ENCODE measurements around the gene PIK3C2G. TPM values are rescaled to one million over a fixed set of nuclear protein-coding genes. Genes with fewer than 3 reads are reported as not detected.

Gene PIK3C2G
- total RNA-seq, 1 donor from 2014 or later = 0.51 TPM

DNA sequence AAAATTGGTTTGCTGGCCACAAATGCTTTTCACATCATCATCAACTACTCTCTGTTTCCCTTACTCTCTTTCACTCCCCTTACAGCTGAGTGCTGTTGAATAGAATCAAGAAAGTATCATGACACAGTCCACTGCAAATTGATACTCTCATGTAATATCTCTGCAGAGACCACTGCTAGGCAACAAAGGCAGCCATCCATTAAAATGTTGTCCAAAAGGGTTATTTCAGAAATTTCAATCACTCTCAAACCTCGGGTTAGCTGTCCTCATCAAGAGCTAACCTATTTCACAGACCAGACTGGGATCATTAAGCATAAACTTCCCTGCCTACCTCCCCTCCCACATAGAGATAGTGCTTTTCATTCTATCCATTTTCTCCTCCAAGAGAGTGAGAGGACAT, 289.8 kb downstream of the PIK3C2G start:
- DNase-seq (ENCODE audit: low read depth in 2 of 2) = no peak

DNA sequence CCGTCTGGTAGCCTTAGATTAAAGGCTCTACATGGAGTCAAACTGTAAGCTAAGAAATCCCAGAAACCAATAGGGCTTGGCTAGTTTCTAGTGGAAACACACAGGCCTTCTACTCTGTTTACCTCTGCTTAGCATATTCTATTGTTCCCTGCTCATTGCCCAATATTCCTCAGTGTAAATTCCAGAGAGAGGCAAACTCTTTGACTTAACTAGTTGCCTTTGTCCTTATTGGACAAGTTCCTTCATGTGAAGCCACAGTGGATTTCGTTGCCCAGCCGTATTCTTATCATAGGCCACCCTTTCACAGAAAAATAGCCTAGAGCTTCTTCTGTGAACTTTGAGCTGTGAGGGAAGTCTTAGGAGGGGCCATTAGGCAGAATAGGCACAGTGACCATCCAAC, 290.4 kb downstream of the PIK3C2G start:
- no peak for DNase-seq (ENCODE audit: low read depth in 2 of 2)

DNA sequence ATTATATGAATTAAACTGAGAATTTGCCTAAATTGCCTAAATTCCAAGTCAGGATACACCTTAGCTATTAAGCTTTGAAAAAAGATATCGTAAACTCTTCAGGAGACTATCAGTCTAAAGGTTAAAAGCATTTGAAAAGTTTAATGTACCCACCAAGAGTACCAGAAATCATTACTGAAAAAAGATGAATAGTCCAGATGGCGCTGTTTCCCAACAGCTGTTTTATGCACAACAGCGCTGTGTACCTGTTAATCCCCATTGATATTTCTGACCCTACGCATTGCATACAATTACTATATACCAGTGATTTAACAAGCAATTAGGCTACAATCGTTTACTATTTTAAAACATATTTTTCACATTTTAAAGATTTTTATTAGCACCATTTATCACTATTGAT, 291.5 kb downstream of the PIK3C2G start:
- no peak for DNase-seq (ENCODE audit: low read depth in 2 of 2)

DNA sequence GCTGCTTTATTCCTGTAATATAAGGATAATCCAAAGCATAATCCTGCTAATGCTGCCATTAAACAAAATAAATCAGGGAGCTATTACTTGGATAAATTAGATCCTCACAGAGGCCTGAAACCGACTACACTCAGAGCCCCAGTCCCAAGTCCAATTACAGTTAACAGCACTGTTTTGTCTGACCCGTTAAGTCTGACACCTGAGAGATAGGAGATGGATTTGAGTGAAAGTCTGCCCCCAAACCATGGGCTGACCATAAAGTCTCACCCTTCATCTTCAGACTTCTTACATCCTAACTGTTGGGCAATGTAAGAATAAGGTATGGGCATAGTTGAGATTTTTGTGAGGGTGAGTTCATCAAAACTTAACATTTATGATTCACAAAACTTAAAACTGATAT, 294.8 kb downstream of the PIK3C2G start:
- no peak for DNase-seq (ENCODE audit: low read depth in 2 of 2)

DNA sequence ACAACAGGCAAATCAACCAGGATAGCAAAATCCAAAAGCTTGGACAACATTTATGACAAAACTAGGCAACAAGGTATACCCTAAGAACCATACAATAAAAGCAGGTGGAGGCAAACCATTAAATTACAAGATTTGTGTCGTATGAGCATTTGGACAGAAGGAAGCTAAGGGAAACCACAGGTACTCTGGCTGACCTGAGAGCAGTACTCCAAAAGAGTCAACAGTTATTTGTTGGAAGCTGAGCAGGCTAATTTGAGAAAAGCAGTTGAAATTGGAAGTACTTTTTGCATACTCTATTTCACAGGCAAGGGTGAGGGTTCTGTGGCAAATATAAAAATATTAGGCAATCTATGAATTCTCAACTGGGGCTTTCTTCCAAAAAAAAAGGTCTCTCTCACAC, 297.9 kb downstream of the PIK3C2G start:
- no peak for DNase-seq (ENCODE audit: low read depth in 2 of 2)

DNA sequence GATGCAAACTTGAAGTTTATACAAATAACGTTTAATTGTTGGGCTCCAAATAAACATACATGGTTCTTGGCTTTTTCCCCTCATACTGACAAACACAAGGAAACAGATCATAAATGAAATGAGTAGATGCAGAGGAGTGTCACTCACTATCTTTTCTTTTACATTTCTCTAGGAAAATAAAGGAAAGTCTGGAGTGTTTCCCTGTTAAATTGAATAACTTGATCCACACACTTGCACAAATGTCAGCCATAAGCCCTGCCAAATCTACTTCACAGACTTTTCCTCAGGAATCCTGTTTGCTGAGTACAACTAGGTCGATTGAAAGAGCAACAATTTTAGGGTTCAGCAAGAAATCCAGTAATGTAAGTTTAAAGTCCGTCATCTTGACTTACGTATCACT, 301.2 kb downstream of the PIK3C2G start:
- DNase-seq (ENCODE audit: low read depth in 2 of 2) = no peak

DNA sequence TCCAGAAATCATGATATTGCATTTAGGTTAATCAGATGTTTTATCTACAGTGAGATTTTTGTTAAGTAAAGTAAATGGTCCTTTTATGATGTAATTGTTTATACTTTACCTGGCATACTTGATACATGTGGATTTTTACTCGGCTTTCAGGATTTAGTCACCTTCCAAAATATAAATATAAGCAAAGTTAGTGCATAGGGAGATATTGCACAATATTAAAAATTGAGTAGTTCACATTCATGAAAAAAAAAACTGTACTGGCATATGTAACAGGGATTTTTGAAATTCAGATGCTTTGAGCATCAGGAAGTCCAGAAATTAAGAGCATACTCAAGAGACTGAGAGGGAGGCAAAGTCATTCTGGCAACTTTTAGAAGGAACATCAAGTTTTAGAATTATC, 303.0 kb downstream of the PIK3C2G start:
- DNase-seq (ENCODE audit: low read depth in 2 of 2) = no peak

DNA sequence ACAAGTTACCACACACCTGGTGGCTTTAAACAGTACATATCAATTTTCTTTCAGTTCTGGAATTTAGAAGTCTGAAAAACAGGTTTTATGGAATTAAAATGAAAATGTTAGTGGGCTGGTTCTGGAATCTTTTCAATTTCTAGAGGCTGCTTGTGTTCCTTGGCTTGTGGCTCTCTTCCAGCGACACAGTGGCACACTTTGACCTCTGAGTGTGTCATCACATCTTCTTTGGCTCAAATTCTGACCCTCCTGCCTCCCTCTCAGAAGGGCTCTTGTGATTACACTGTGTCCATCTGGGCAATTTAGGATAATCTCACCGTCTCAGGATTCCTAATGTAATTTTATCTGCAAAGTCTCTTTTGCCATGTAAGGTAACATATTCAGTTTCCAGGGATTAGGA, 306.5 kb downstream of the PIK3C2G start:
- no peak for DNase-seq (ENCODE audit: low read depth in 2 of 2)

DNA sequence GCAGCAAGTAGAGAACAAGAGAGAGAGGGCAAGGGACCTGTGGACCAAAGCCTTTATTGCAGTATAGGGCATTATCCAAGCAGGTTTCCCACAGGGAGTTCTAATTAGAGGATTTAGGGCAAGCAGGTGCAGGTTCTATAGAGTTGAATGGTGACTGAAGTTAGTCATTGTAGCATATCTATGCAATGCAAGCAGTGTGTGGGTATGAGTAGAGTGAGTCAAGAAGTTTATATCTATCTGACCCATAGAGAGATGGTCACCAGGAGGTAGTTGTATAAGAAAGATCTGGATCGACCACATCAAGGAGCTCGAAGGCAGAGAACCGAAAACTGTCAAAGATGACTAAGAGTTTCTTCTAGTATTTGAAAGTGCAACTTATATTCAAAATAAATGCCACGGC, 309.2 kb downstream of the PIK3C2G start:
- no peak for DNase-seq (ENCODE audit: low read depth in 2 of 2)

DNA sequence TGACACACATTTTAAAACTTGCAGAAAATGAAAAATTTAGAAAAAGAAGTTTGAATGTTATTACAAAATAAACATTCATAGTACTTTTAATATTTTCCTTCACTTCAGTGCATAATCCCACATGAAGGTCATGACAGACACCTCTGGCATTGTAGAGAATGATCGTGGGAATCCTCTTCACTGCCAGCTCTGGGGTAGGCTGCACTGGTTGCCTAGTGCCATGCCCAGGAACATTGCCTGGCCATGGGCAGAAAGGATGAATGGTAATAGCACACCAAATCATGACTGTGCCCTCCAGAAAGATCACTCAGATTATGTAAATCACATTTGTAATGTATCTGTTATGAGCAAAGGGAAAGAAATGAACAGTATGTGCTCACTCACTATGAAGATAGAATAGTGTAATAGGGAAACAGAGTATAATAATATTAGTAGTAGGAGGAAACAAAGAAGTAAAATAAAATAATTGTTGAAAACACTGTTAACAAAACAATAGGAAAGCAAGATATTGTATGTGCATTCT, 314.8 kb downstream of the PIK3C2G start:
- no peak for DNase-seq (ENCODE audit: low read depth in 2 of 2)

DNA sequence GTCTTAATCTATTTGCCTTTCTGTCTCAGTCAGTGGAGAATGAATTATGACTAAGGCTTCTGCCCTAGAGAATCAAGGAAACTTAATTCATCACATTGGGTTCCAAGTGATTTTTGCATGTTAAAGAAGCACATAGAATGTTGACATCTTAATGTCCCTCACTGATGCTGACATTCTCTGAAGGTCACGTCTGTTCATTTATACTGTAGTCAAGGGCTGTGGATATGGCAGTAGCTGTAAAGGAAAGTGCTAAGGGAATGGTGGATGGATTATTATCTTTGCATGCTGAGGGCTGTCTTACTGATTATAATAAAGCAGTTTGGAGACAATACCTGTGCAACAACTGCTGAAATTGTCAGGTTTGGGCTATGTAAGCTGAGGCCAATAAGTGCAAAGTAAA, 315.3 kb downstream of the PIK3C2G start:
- DNase-seq (ENCODE audit: low read depth in 2 of 2) = no peak

DNA sequence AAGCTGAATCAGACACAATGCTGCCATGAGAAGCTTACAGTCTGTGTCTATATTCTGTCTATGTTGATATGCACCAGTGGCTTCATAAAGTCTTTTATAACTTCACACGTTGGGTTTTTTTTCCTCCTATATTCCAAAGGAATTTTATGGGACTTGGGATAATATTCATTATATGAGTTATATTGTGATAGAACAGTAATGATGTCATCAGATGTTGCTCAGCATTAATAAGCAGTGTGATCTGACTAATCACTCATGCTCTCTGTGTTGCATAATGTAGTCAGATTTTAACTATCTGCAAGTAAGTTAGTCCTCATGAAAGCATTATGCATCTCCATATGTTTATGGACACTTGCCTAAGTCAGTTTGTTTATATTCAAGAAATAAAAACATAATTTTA, 316.9 kb downstream of the PIK3C2G start:
- DNase-seq (ENCODE audit: low read depth in 2 of 2) = no peak

DNA sequence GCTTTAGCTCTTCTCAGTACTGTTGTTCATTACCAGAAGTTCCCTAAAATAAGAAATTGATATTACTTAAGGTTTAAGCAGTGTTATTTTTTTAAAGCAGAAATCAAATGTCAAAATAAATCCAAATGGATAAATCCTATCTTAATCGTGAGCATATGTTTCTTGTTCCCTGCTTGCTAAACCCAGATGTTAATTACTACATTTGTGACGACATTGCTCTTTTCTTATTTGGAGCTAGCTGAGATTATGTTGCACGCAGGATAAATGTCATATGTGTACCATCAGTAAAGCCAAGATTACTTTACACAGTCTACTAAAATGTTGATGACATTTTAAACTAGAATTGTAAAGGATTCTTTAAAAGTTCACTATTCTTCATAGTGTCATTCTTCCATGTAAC, 319.0 kb downstream of the PIK3C2G start:
- no peak for DNase-seq (ENCODE audit: low read depth in 2 of 2)

DNA sequence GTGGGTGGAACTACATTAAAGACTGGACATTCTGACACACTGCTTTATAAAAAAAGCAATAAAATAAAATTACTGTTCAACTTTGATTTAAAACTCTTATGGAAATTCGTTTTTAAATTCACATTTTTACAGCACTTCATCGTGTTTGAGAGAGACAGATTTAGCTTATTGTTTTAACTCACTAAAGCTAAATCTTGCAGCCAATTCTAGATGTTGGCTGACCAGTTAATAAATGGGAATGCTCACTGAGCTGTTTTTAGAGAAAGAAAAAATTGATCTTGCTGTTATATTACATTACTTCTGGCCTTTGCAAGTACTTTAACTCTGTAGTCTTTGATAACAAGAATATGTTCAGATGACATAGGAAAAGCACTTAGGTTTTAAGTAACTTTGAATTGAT, 319.4 kb downstream of the PIK3C2G start:
- DNase-seq (ENCODE audit: low read depth in 2 of 2) = no peak

DNA sequence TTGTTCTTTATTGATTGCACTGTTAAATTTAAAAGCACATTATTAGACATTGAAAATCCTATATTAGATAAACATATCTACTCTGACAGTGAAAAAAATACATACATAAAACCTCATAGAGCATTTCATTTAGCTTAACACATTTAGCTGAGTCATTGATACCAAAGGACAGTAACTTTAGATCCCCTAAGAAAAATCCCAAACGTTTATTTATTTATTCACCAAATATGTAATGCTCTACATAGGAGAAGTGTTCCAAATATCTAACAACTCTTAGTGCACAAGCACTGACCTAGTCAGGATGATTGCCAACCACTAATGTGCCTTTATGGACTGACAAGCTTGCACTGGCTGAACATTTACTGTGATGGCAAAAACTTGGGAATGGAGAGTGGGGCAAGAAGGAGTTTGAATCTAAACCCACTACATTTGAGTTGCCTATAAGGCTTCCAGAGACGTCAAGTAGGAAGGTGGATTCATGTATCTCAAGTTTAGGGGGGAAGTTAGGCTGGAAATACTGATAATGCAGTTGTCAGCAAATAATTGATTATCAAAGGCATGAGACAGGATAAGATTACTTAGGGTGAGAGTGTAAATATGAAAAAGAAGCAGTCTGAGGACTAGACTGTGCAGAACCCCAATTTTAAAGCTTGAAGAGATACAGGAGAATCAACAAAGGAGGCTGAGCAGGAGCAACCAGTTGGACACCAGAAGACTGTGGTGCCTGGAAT, 320.1 kb downstream of the PIK3C2G start:
- DNase-seq (ENCODE audit: low read depth in 2 of 2) = no peak

DNA sequence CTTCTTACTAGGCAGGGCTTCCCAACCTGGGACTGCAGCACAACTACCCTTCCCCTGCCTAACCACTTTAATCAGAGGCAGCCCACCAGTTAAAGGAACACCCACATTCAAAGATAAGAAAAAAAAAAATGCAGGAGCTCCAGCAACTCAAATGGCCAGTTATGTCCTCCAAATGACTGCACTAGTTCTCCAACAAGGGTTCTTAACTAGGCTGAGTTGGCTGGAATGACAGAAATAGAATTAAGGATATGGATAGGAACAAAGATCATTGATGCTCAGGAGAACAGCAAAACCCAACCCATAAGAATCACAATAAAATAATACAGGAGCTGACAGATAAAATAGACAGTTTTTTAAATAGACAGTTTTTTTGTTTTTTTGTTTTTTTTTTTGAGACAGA, 322.3 kb downstream of the PIK3C2G start:
- no peak for DNase-seq (ENCODE audit: low read depth in 2 of 2)

DNA sequence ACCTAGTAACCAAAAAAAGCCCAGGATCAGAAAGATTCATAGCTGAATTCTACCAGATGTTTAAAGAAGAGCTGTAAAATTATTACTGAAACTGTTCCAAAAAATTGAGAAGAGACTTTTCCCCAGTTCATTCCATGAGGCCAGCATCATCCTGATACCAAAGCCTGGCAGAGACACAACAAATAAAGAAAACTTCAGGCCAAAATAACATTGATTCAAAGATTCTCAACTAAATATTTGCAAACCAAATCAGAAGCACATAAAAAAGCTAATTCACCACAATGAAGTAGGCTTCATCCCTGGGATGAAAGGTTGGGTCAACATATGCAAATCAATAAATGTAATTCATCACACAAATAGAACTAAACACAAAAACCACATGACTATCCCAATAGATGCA, 325.3 kb downstream of the PIK3C2G start:
- DNase-seq (ENCODE audit: low read depth in 2 of 2) = no peak

DNA sequence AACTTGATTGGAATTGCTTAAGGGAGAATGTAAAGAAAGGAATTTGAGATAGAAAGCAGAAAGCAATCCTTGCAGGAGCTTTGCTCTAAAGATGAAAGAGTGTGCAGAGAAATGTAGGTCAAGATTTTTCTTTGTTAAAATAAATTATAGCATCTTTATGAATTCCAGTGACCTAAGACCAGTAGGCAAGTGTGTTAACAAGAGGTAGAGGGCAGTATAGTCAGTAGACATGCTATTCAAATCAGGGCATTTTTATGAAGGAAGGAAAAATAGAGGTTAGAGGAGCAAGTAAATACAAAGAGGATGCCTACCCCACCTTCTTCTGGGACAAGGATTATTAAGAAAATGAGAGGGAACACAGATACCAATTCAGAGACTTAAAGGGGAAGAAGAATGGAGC, 328.0 kb downstream of the PIK3C2G start:
- no peak for DNase-seq (ENCODE audit: low read depth in 2 of 2)

DNA sequence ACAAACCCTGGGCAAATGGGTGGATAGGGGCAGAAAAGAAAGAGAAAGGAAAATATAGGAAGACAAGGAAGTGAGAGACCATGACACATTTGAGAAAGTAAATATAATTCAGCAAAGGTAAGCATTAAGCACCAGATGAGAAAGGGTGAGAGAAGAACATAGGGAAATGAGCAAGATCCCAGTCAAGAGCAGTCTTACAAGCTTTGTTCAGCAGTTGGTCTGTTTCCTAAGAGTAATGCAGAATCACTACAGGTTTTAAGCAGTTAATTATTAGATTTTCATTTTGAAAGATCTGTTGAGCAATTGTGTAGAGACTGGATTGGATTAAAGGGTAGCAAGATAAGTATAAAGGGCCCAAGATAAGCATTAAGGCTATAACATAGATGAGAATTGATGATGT, 330.2 kb downstream of the PIK3C2G start:
- DNase-seq (ENCODE audit: low read depth in 2 of 2) = no peak

DNA sequence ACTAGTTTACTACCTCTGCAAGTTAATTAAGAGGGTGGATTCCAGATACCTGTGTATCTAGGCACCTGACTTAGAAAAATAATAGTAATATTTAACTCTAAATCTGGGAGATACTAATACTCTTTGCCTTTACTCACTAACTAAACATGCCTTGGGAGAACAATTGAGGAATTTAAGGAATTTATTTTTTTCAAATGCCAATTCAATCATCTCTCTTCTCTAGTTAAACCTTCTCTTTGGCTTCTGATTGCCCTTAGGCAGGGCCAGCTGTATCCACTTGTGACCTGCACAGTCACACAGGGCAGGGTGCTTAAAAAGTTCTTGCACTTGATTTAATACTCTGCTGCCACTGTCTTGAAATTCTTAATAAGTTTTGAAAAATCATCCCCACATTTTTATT, 334.1 kb downstream of the PIK3C2G start:
- no peak for DNase-seq (ENCODE audit: low read depth in 2 of 2)

DNA sequence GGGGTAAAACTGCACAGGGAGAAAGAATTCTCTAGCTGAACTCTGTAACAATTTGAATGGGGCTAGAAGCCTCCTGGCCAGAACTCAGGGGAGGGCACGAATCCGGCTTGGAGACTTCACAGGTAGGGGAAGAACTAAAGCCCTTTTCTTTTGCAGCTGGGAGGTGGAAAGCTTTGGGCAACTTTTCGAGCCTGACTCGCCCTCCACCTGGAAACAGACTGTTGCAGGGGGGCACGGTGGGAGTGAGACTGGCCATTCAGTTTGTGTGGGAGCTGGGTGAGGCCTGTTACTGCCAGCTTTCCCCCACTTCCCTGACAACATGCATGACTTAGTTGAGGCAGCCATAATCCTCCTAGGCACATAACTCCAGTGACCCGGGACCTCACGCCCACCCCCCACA, 340.6 kb downstream of the PIK3C2G start:
- no peak for DNase-seq (ENCODE audit: low read depth in 2 of 2)

DNA sequence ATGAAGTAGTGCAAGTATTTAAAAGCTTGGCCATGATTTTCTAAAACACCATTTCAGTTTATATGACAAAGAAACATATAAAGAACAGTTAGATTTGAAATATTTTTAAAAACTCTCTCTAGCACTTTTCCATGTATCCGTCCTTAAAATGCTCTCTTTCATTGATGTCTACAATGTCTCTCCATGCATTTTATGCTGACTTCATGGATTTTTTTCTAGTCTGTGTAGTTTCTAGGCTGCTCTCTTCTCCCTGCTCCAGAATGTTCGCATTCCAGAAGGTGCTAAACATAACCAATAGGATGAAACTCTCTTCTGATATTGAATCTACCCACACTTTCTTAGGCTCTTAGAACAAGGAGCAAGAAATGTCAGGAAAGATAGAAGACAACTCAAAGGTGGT, 351.7 kb downstream of the PIK3C2G start:
- no peak for DNase-seq (ENCODE audit: low read depth in 2 of 2)

DNA sequence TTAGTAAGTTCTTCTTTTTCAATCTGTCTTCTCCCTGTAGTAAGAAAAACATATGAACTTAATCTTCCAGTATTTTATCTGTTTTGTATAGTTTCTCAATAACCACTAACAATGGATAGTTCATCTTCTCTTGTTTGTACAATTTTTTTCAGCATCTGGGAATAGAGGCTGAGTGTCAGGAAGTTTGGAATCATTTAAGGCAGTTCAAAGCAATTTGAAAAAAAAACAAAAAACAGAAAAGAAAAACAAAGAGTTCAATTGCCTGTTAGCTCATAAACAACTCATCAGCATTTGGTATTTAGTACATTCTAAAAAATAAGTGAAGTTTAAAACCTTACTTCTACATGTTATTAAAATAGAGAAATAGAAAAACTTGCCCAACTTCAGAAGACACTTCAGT, 359.7 kb downstream of the PIK3C2G start:
- DNase-seq (ENCODE audit: low read depth in 2 of 2) = no peak

DNA sequence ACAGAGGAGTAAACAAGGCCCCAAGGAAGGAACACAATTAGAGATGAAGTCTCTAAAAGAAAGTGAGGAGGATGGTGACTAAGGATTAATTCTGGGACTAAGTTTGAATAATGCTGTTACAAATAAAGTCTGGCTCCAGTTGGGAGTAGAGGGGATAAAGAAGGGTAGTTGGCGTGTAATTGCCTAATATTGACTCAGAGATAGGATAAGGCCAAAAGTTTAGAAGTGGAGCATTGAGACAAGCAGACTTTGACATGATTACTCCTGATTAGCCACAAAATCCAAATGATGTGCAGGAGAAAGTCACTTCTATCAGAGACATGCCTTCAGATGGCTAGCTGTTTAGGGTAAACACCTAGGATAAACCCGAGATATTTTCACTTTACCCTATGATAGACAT, 368.1 kb downstream of the PIK3C2G start:
- no peak for DNase-seq (ENCODE audit: low read depth in 2 of 2)
